A673 (cell line): ENCODE results near the gene PCNT. TPM values are rescaled to one million over a fixed set of nuclear protein-coding genes. Genes with fewer than 3 reads are reported as not detected.

Experiments
- BruUV-seq: library from RNA; stranded (reverse); fragments of 400-500 nt; replicated peaks from 2 replicates; lab custom pipeline; 2021; lab: Mats Ljungman, UMichigan
- CTCF ChIA-PET: fragments of 300-600 bp; sonication (Branson Sonifier 250); formaldehyde crosslinking; loops from one replicate; lab custom pipeline; 2022; ENCODE audit warnings: antibody characterized with exemption; lab: Charles Lee
- POLR2A ChIA-PET: fragments of 300-600 bp; sonication (Branson Sonifier 250); formaldehyde crosslinking; loops from one replicate; lab custom pipeline; 2022; ENCODE audit warnings: antibody characterized with exemption; ENCODE audit not compliant: low non-redundant PET; lab: Charles Lee
- DNase-seq: peaks from one replicate; pipeline ENCODE4 v3.0.0-alpha.2; 2015; ENCODE audit warnings: low spot score
- H3K27ac ChIP-seq: fragments of 200-600 bp; sonication (generic); 2 replicates; pipeline ENCODE4 v1.5.1; 2016; ENCODE audit warnings: mixed run types, low read depth, mild to moderate bottlenecking, mixed read lengths, antibody characterized with exemption, low read length; ENCODE audit not compliant: poor library complexity, severe bottlenecking
- H3K27me3 ChIP-seq: fragments of 200-600 bp; sonication (generic); replicated peaks from 2 replicates; pipeline ENCODE4 v1.6.1; 2017; ENCODE audit warnings: mixed run types, low read depth, mild to moderate bottlenecking, mixed read lengths, antibody characterized with exemption, low read length; ENCODE audit not compliant: insufficient read depth, poor library complexity
- H3K36me3 ChIP-seq: fragments of 200-600 bp; sonication (generic); 2 replicates; pipeline ENCODE4 v1.6.1; 2016; ENCODE audit warnings: mixed run types, mild to moderate bottlenecking, mixed read lengths, antibody characterized with exemption, low read length; ENCODE audit not compliant: insufficient read depth, poor library complexity, severe bottlenecking
- H3K4me1 ChIP-seq: fragments of 200-600 bp; sonication (generic); 2 replicates; pipeline ENCODE4 v1.6.1; 2017; ENCODE audit warnings: mixed run types, mild to moderate bottlenecking, mixed read lengths, antibody characterized with exemption, low read length; ENCODE audit not compliant: insufficient read depth, poor library complexity, severe bottlenecking
- H3K4me3 ChIP-seq: fragments of 200-600 bp; sonication (generic); 2 replicates; pipeline ENCODE4 v1.5.1; 2016; ENCODE audit warnings: low read depth, mixed run types, mild to moderate bottlenecking, mixed read lengths, low read length; ENCODE audit not compliant: poor library complexity, severe bottlenecking
- H3K9me3 ChIP-seq: fragments of 200-600 bp; sonication (generic); 2 replicates; pipeline ENCODE4 v1.6.1; 2016; ENCODE audit warnings: mixed run types, low read depth, mild to moderate bottlenecking, mixed read lengths, antibody characterized with exemption, low read length; ENCODE audit not compliant: poor library complexity, severe bottlenecking
- EZH2 ChIP-seq: fragments of 200-600 bp; sonication (generic); IDR thresholded peaks from 2 replicates; pipeline ENCODE4 v1.6.1; 2017; ENCODE audit warnings: borderline replicate concordance, low read depth, mild to moderate bottlenecking, mixed read lengths, antibody characterized with exemption, low read length; ENCODE audit not compliant: poor library complexity, severe bottlenecking
- intact Hi-C: fragments of 100-400 bp; cut with micrococcal nuclease; formaldehyde crosslinking; loops from one replicate; pipeline ENCODE4 v1.10.0; 2022; ENCODE audit not compliant: unreplicated experiment
- total RNA-seq: library from RNA; stranded (reverse); gene quantifications from 2 replicates; pipeline ENCODE4 v1.2.3, GENCODE V29; 2021
- TF ChIP-seq, protein P1 (sequence below): fragments of 300-800, 200-600 bp; sonication (generic); conservative IDR thresholded peaks from 2 replicates; pipeline ENCODE4 v1.5.1; 2017; ENCODE audit warnings: low read depth, mild to moderate bottlenecking, antibody characterized with exemption, low read length, moderate library complexity, mixed read lengths

PCNT gene
- total RNA-seq, 1 experiment from 2014 or later = 66.4 TPM

- Histone ChIP-seq H3K36me3 (peaks cover 23% of the 10 kb centered on the region), H3K27ac (no peak overlapping the region), H3K27me3 (no peaks in the 10 kb centered on the region), H3K9me3 (no peaks in the 10 kb centered on the region), H3K4me1 (no peaks in the 10 kb centered on the region), H3K4me3 (no peak overlapping the region)
- intact Hi-C loops = no loop called here
- ChIA-PET CTCF (no interaction called here), POLR2A (no interaction called here)
- TF ChIP-seq, protein P1, sequence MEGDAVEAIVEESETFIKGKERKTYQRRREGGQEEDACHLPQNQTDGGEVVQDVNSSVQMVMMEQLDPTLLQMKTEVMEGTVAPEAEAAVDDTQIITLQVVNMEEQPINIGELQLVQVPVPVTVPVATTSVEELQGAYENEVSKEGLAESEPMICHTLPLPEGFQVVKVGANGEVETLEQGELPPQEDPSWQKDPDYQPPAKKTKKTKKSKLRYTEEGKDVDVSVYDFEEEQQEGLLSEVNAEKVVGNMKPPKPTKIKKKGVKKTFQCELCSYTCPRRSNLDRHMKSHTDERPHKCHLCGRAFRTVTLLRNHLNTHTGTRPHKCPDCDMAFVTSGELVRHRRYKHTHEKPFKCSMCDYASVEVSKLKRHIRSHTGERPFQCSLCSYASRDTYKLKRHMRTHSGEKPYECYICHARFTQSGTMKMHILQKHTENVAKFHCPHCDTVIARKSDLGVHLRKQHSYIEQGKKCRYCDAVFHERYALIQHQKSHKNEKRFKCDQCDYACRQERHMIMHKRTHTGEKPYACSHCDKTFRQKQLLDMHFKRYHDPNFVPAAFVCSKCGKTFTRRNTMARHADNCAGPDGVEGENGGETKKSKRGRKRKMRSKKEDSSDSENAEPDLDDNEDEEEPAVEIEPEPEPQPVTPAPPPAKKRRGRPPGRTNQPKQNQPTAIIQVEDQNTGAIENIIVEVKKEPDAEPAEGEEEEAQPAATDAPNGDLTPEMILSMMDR = no peak
- no peak for TF ChIP-seq EZH2
- BruUV-seq = no TSS peak
- no peak for DNase-seq
Measured at GRCh38 chr21:46428987-46429710, 105.2 kb downstream of the PCNT start.

- BruUV-seq = no TSS peak
- CTCF ChIA-PET = no interaction called here
- TF ChIP-seq EZH2 = no peak
- TF ChIP-seq, protein P1 = no peak
Measured at GRCh38 chr21:46429754-46430681, 106.1 kb downstream of the PCNT start.

GRCh38 chr21:46431448-46431847, 107.5 kb downstream of the PCNT start:
- H3K9me3 ChIP-seq = no peaks in the 10 kb centered on the region
- H3K27me3 ChIP-seq = no peaks in the 10 kb centered on the region
- ChIA-PET CTCF (no interaction called here), POLR2A (no interaction called here)
- H3K36me3 ChIP-seq = peaks cover 34% of the 10 kb centered on the region
- DNase-seq = no peak
- no TSS peak for BruUV-seq
- intact Hi-C loops = no loop called here
- no peak for TF ChIP-seq EZH2
- TF ChIP-seq, protein P1 = no peak
- no peak overlapping the region for H3K4me3 ChIP-seq
- no peak overlapping the region for H3K27ac ChIP-seq
- no peaks in the 10 kb centered on the region for H3K4me1 ChIP-seq

More at GRCh38 chr21:46429754-46430681, 106.1 kb downstream of the PCNT start:
- H3K27me3 ChIP-seq = no peaks in the 10 kb centered on the region
- peaks cover 29% of the 10 kb centered on the region for H3K36me3 ChIP-seq
- intact Hi-C loops = no loop called here
- no peaks in the 10 kb centered on the region for H3K4me1 ChIP-seq
- DNase-seq = no peak
- H3K9me3 ChIP-seq = no peaks in the 10 kb centered on the region
- no peak overlapping the region for H3K4me3 ChIP-seq
- POLR2A ChIA-PET = no interaction called here
- no peak overlapping the region for H3K27ac ChIP-seq
